Naive thymus-derived CD4-positive, alpha-beta T cell (primary cell): ENCODE measurements around the gene ZNF841. TPM values are rescaled to one million over a fixed set of nuclear protein-coding genes. Genes with fewer than 3 reads are reported as not detected.

Experiments used
- ATAC-seq: fragments of 150-1000 bp; cut with Tn5 transposase; 2 replicates; pipeline ENCODE4 v1.10.0; 2021; ENCODE audit warnings: mild to moderate bottlenecking, moderate library complexity
- CTCF ChIA-PET: fragments of 350-600 bp; sonication (Branson Sonifier 250); formaldehyde crosslinking; loops from one replicate; lab custom pipeline; 2021; ENCODE audit warnings: antibody characterized with exemption; lab: Charles Lee
- POLR2A ChIA-PET: fragments of 350-600 bp; sonication (Branson Sonifier 250); formaldehyde crosslinking; loops from one replicate; lab custom pipeline; 2021; ENCODE audit warnings: antibody characterized with exemption, inconsistent platforms; lab: Charles Lee
- DNase-seq, 9 donors: peaks; one replicate each; pipeline versions ENCODE4 v3.0.0 to v3.0.0-alpha.2; 2020 to 2022; ENCODE audit warnings: mixed read lengths in 1 of 9
- H3K27ac ChIP-seq: one replicate; pipeline ENCODE4 v1.7.0; 2013; ENCODE audit warnings: mild to moderate bottlenecking, low read depth, low read length, moderate library complexity
- H3K27me3 ChIP-seq, 2 donors: one replicate each; pipeline ENCODE4 v1.7.0; 2013; ENCODE audit warnings: low read length in 2 of 2, mild to moderate bottlenecking in 2 of 2, moderate library complexity in 2 of 2; ENCODE audit not compliant: control insufficient read depth in 2 of 2, insufficient read depth in 2 of 2
- H3K36me3 ChIP-seq, 3 experiments: 1 replicate in 2 of 3; 2 replicates in 1 of 3; pipeline ENCODE4 v1.7.0; 2013; ENCODE audit warnings: low read length in 3 of 3, mild to moderate bottlenecking in 3 of 3, moderate library complexity in 1 of 3; ENCODE audit not compliant: insufficient read depth in 3 of 3, control insufficient read depth in 2 of 3
- H3K4me1 ChIP-seq, 2 donors: one replicate each; pipeline ENCODE4 v1.7.0; 2013; ENCODE audit warnings: low read length in 2 of 2, mild to moderate bottlenecking in 2 of 2, moderate library complexity in 1 of 2; ENCODE audit not compliant: control insufficient read depth in 2 of 2, insufficient read depth in 2 of 2
- H3K4me3 ChIP-seq: 2 replicates; pipeline ENCODE4 v1.7.0; 2013; ENCODE audit warnings: mild to moderate bottlenecking, low read length
- H3K9me3 ChIP-seq, 3 experiments: 1 replicate in 2 of 3; 2 replicates in 1 of 3; pipeline ENCODE4 v1.7.0; 2013; ENCODE audit warnings: low read length in 3 of 3; ENCODE audit not compliant: control insufficient read depth in 2 of 3
- H3K27ac Mint-ChIP-seq, 9 donors: one replicate each; pipeline ENCODE4 v1.8.0; 2020 to 2022; ENCODE audit warnings: mixed read lengths in 9 of 9, mild to moderate bottlenecking in 8 of 9, moderate library complexity in 5 of 9, inconsistent platforms in 2 of 9
- H3K27me3 Mint-ChIP-seq, 5 donors: one replicate each; pipeline ENCODE4 v1.8.0; 2021 to 2022; ENCODE audit warnings: mixed read lengths in 5 of 5, mild to moderate bottlenecking in 1 of 5
- H3K36me3 Mint-ChIP-seq, 5 donors: one replicate each; pipeline ENCODE4 v1.8.0; 2020 to 2022; ENCODE audit warnings: mixed read lengths in 5 of 5, mild to moderate bottlenecking in 3 of 5, inconsistent platforms in 1 of 5
- H3K4me1 Mint-ChIP-seq, 7 donors: one replicate each; pipeline ENCODE4 v1.8.0; 2020 to 2022; ENCODE audit warnings: mixed read lengths in 7 of 7, mild to moderate bottlenecking in 3 of 7, inconsistent platforms in 1 of 7
- H3K4me3 Mint-ChIP-seq, 10 donors: one replicate each; pipeline ENCODE4 v1.8.0; 2020 to 2022; ENCODE audit warnings: mild to moderate bottlenecking in 10 of 10, mixed read lengths in 10 of 10, moderate library complexity in 6 of 10, inconsistent platforms in 2 of 10
- H3K9me3 Mint-ChIP-seq, 11 donors: one replicate each; pipeline ENCODE4 v1.8.0; 2020 to 2022; ENCODE audit warnings: mixed read lengths in 11 of 11, mild to moderate bottlenecking in 4 of 11, inconsistent platforms in 1 of 11, moderate library complexity in 1 of 11
- intact Hi-C, 2 donors: fragments of 100-400 bp; cut with micrococcal nuclease; formaldehyde crosslinking; loops; one replicate each; pipeline ENCODE4 v1.15.1; 2023
- polyA plus RNA-seq, 2 donors: library from polyadenylated mRNA; unstranded; fragments of 300-500 nt; fragmentation: Illumina TruSeq; gene quantifications; one replicate each; pipeline ENCODE4 v1.2.3, GENCODE V29; 2021
- total RNA-seq, 6 experiments: library from RNA in 5 of 6; stranded (reverse) in 5 of 6; gene quantifications; 1 replicate in 5 of 6; 2 replicates in 1 of 6; pipeline ENCODE4 v1.2.3 and lab custom pipeline; 2021 to 2026

ZNF841 gene
- total RNA-seq (10 to 100 TPM; 22.6 to 43.5 (median 27.5) TPM), polyA plus RNA-seq (1 to 10 TPM; 3.1 to 3.7 TPM), total RNA-seq (lab: John Stamatoyannopoulos, UW) (28.7 reads per million, percentile 59 among the genes with 10 or more reads in this experiment)

DNA sequence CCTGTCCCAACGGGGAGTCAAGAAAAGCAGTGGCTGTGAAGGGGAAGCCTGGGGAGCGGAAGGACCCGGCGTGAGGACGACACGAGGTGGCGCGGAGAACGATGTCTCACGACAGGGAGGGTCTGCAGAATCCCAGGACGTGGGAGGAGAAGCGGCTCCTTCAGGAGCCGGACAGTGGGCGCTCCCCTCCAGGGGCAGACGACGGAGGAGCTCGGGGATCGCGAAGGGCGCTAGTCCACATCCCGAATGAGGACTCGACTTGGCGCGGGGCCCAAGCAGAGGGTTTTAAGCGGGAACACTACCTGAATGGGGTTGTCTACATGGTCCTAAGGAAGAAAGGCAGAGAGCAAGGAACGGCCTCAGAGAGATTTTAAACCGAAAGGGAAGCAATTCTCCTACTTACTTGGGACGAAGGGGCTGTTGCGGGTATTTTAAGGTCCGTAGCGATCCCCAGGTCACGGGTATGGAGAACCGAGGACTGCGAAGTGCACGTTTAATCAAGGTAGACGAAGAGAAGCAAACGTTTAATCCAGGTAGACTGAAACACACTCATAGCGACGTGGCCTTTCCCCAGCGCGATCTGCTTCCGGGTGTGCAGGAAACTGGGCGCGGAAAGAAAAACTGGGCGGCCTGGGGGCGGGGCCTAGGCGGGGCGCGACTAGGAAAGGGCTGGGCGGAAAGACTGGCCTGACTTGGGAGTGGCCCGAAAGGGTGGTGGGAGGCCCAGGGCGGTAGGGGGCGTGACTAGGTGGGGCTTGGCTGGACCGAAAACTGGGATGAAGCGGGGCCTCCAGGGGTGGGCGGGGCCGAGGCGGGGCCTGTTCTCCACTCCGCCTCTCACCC is at the start of gene ZNF841:
Gene ZNF841, minus strand, starts transcription at position 594 of the 843 bp plus-strand sequence. CDS start 10,964 bp downstream, outside the sequence.
- Mint-ChIP-seq H3K36me3 (peaks cover 43 to 70% (median 51%) of the 10 kb centered on the region in 5 donors), H3K4me1 (peaks cover 24 to 47% (median 39%) of the 10 kb centered on the region in 7 donors), H3K9me3 (peaks cover 19 to 100% (median 67%) of the 10 kb centered on the region in 11 donors), H3K4me3 (peak within 1 kb of the TSS; percentile 87 to 99 (median 96)), H3K27ac (peak within 1 kb of the TSS; percentile 62 to 99 (median 94)), H3K27me3 (no peaks in the 10 kb centered on the region)
- DNase-seq (peak; percentile 64 to 84 (median 75)), ATAC-seq (peak; percentile 98)
- peak within 1 kb of the TSS; percentile 86 for H3K4me3 ChIP-seq
- ChIA-PET CTCF (no interaction called here), POLR2A (interaction anchor here (0.7 kb wide), 1 partner anchor 46 kb away, joined by 3 read pairs; the partner anchor contains the start of gene ZNF432)
- peak within 1 kb of the TSS; percentile 81 for H3K27ac ChIP-seq
- peaks cover 0 to 68% (median 11%) of the 10 kb centered on the region in 3 experiments for H3K9me3 ChIP-seq
- peaks cover 0 to 9% of the 10 kb centered on the region in 2 donors for H3K4me1 ChIP-seq
- H3K36me3 ChIP-seq: peaks cover 0 to 45% (median 0%) of the 10 kb centered on the region in 3 experiments
- intact Hi-C loops: loop anchor here (1.0 to 2.0 kb wide), 8 partner anchors 45 to 640 kb away; partner anchors contain the start of genes ZNF432 (in 2 of the 2), ZNF614 (in 2 of the 2), ZNF350 (in 1 of the 2) and ZNF611 (in 1 of the 2)
- no peaks in the 10 kb centered on the region for H3K27me3 ChIP-seq

- Histone ChIP-seq H3K27me3 (no peaks in the 10 kb centered on the region), H3K9me3 (peaks cover 0 to 15% (median 0%) of the 10 kb centered on the region in 3 experiments), H3K27ac (no peak overlapping the region), H3K36me3 (peaks cover 0 to 5% (median 0%) of the 10 kb centered on the region in 3 experiments), H3K4me3 (no peak overlapping the region), H3K4me1 (peaks cover 15 to 18% of the 10 kb centered on the region in 2 donors)
- ATAC-seq (no peak), DNase-seq (no peak)
- intact Hi-C loops: loop anchor here in 1 of 2 donors (5.0 kb wide), 2 partner anchors 385 to 495 kb away; partner anchors contain the start of genes ZNF808 and ZNF83
- peak overlapping the region in 2 of 9 donors; percentile 32 to 69 for H3K27ac Mint-ChIP-seq
- CTCF ChIA-PET: interaction anchor here (1.7 kb wide), 1 partner anchor 95 kb away, joined by 5 read pairs; no protein-coding TSS in a partner anchor
- H3K27me3 Mint-ChIP-seq: no peaks in the 10 kb centered on the region
- POLR2A ChIA-PET: interaction anchor here (0.6 to 1.7 kb wide), 3 partner anchors 9 to 47 kb away, joined by 3 to 6 read pairs (median 3); partner anchors contain the start of gene PPP2R1A
- H3K4me3 Mint-ChIP-seq: peak overlapping the region in 3 of 10 donors; percentile 3 to 52 (median 29)
- H3K9me3 Mint-ChIP-seq: peaks cover 0 to 80% (median 16%) of the 10 kb centered on the region in 11 donors
- H3K4me1 Mint-ChIP-seq: peaks cover 20 to 33% (median 29%) of the 10 kb centered on the region in 7 donors
- H3K36me3 Mint-ChIP-seq: peaks cover 0 to 39% (median 24%) of the 10 kb centered on the region in 5 donors
These were observed 46.5 kb upstream of the ZNF841 start for GRCh38 chr19:52142001-52142595.

DNA sequence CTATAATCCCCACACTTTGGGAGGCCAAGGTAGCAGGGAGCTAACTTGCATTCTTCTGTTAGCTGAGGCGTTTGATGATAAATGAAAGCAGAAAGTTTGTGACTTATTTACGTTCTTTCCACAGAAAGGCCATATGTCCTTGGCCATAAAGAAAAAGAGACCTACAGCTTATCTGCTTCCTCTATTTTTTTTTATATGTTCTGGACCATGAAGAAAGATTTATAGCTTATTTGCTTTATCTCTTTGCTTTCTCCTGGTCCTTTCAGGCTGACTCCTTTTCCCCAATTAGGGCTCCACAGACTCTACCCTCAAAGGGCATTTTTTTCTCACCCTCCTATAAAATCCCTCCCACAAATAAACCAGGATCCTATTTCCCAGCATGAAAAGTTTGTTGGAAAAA is 45.6 kb upstream of the ZNF841 start:
- Histone ChIP-seq H3K36me3 (peaks cover 0 to 5% (median 0%) of the 10 kb centered on the region in 3 experiments), H3K27ac (no peak overlapping the region), H3K4me1 (peaks cover 15 to 18% of the 10 kb centered on the region in 2 donors), H3K4me3 (no peak overlapping the region), H3K27me3 (no peaks in the 10 kb centered on the region), H3K9me3 (peaks cover 0 to 11% (median 0%) of the 10 kb centered on the region in 3 experiments)
- intact Hi-C loops: loop anchor here in 1 of 2 donors (5.0 kb wide), 2 partner anchors 386 to 496 kb away; partner anchors contain the start of genes ZNF808 and ZNF83
- ChIA-PET POLR2A (interaction anchor here (1.8 to 3.5 kb wide), 3 partner anchors 30 to 96 kb away, joined by 7 to 22 read pairs (median 15); partner anchors contain the start of genes PPP2R1A and ZNF836), CTCF (interaction anchor here (0.7 to 1.7 kb wide), 2 partner anchors 96 to 1285 kb away, joined by 4 to 5 read pairs; no protein-coding TSS in a partner anchor)
- H3K9me3 Mint-ChIP-seq: peaks cover 0 to 80% (median 9%) of the 10 kb centered on the region in 11 donors
- peaks cover 0 to 47% (median 28%) of the 10 kb centered on the region in 5 donors for H3K36me3 Mint-ChIP-seq
- H3K27ac Mint-ChIP-seq: peak overlapping the region in 4 of 9 donors; percentile 32 to 69 (median 54)
- no peak for ATAC-seq
- no peaks in the 10 kb centered on the region for H3K27me3 Mint-ChIP-seq
- peak overlapping the region in 6 of 10 donors; percentile 4 to 52 (median 26) for H3K4me3 Mint-ChIP-seq
- peaks cover 20 to 37% (median 33%) of the 10 kb centered on the region in 7 donors for H3K4me1 Mint-ChIP-seq
- DNase-seq: no peak

GRCh38 chr19:52140032-52140710 is 44.6 kb upstream of the ZNF841 start:
- peak; percentile 100 for ATAC-seq
- Mint-ChIP-seq H3K9me3 (peaks cover 0 to 77% (median 10%) of the 10 kb centered on the region in 11 donors), H3K36me3 (peaks cover 4 to 48% (median 34%) of the 10 kb centered on the region in 5 donors), H3K27ac (peak overlapping the region; percentile 88 to 98 (median 96)), H3K4me1 (peaks cover 20 to 41% (median 33%) of the 10 kb centered on the region in 7 donors), H3K4me3 (peak overlapping the region; percentile 92 to 99 (median 96)), H3K27me3 (no peaks in the 10 kb centered on the region)
- Histone ChIP-seq H3K4me3 (peak overlapping the region; percentile 99), H3K27ac (peak overlapping the region; percentile 89), H3K27me3 (no peaks in the 10 kb centered on the region), H3K9me3 (peaks cover 0 to 6% (median 0%) of the 10 kb centered on the region in 3 experiments), H3K36me3 (peaks cover 0 to 7% (median 0%) of the 10 kb centered on the region in 3 experiments), H3K4me1 (peaks cover 15 to 18% of the 10 kb centered on the region in 2 donors)
- POLR2A ChIA-PET: interaction anchor here (0.6 to 3.5 kb wide), 6 partner anchors 31 to 233 kb away, joined by 3 to 22 read pairs (median 6); partner anchors contain the start of genes PPP2R1A and ZNF836
- intact Hi-C loops: loop anchor here (1.0 to 5.0 kb wide), 9 partner anchors 31 to 1255 kb away; partner anchors contain the start of genes ZNF841 (in 2 of the 2), ZNF480 (in 1 of the 2), ZNF765 (in 1 of the 2) and ZNF808 (in 1 of the 2)
- CTCF ChIA-PET: interaction anchor here (0.9 to 1.9 kb wide), 5 partner anchors 30 to 97 kb away, joined by 3 to 7 read pairs (median 4); partner anchors contain the start of gene ZNF836
- peak in 3 of 9 donors; percentile 97 to 98 (median 98) for DNase-seq
